K562 (cell line): Measurements from ENCODE around the gene SLC19A1.

ENCODE experiments used
- CREB1 ChIP-seq, 2 experiments: sonication (generic) in 1 of 2; formaldehyde crosslinking in 1 of 2; IDR thresholded peaks; 2 replicates each; pipeline versions ENCODE4 v1.6.1 to v1.8.0; 2012 to 2022; ENCODE audit warnings: inconsistent platforms in 1 of 2, mild to moderate bottlenecking in 1 of 2, missing genetic modification reagents in 1 of 2, moderate library complexity in 1 of 2
- CTCF ChIP-seq, 3 experiments: IDR thresholded peaks in 2 of 3; conservative IDR thresholded peaks in 1 of 3; 2 replicates each; pipeline ENCODE4 v1.5.1; 2011 to 2012; ENCODE audit warnings: low read length in 3 of 3, mild to moderate bottlenecking in 3 of 3, control low read depth in 2 of 3, improper control_type of control experiment in 1 of 3, inconsistent platforms in 1 of 3, low read depth in 1 of 3, mixed read lengths in 1 of 3, moderate library complexity in 1 of 3; ENCODE audit not compliant: insufficient read depth in 2 of 3
- FOXJ3 ChIP-seq: sonication (generic); formaldehyde crosslinking; IDR thresholded peaks from 2 replicates; pipeline ENCODE4 v1.4.0; 2020; ENCODE audit warnings: mild to moderate bottlenecking, missing genetic modification reagents
- MYNN ChIP-seq, 2 experiments: sonication (generic); formaldehyde crosslinking in 1 of 2; IDR thresholded peaks; 2 replicates each; pipeline versions ENCODE4 v1.5.0 to v1.6.1; 2016 to 2020; ENCODE audit warnings: antibody characterized with exemption in 1 of 2, missing genetic modification reagents in 1 of 2
- NEUROD1 ChIP-seq: fragments of 150-350 bp; IDR thresholded peaks from 2 replicates; pipeline ENCODE4 v1.6.1; 2014; ENCODE audit warnings: borderline replicate concordance, low read length, low read depth; ENCODE audit not compliant: partially characterized antibody
- YY1 ChIP-seq, 3 experiments: IDR thresholded peaks; 2 replicates each; pipeline ENCODE4 v1.6.1; 2011; ENCODE audit warnings: low read length in 2 of 3, mild to moderate bottlenecking in 2 of 3, moderate library complexity in 2 of 3, borderline replicate concordance in 1 of 3, control low read depth in 1 of 3, low read depth in 1 of 3; ENCODE audit not compliant: insufficient read depth in 3 of 3, insufficient replicate concordance in 2 of 3, control insufficient read depth in 1 of 3, insufficient read length in 1 of 3; ENCODE audit errors: extremely low read depth in 1 of 3
- TF ChIP-seq, protein P1 (sequence below): fragments of 200-800 bp; sonication (Bioruptor generic); IDR thresholded peaks from 2 replicates; pipeline ENCODE4 v1.6.1; 2016; ENCODE audit warnings: missing genetic modification characterization, missing compliant biosample characterization

GRCh38 chr21:45451091-45451740 is 91.0 kb downstream of the SLC19A1 start:
- TF ChIP-seq YY1 (IDR thresholded peaks at IDR 0.05; ENCODE audit: borderline replicate concordance in 1 of 3, control insufficient read depth in 1 of 3, extremely low read depth in 1 of 3, insufficient read depth in 3 of 3, insufficient read length in 1 of 3, insufficient replicate concordance in 2 of 3, low read depth in 1 of 3, low read length in 2 of 3): no peak
- TF ChIP-seq, protein P1, sequence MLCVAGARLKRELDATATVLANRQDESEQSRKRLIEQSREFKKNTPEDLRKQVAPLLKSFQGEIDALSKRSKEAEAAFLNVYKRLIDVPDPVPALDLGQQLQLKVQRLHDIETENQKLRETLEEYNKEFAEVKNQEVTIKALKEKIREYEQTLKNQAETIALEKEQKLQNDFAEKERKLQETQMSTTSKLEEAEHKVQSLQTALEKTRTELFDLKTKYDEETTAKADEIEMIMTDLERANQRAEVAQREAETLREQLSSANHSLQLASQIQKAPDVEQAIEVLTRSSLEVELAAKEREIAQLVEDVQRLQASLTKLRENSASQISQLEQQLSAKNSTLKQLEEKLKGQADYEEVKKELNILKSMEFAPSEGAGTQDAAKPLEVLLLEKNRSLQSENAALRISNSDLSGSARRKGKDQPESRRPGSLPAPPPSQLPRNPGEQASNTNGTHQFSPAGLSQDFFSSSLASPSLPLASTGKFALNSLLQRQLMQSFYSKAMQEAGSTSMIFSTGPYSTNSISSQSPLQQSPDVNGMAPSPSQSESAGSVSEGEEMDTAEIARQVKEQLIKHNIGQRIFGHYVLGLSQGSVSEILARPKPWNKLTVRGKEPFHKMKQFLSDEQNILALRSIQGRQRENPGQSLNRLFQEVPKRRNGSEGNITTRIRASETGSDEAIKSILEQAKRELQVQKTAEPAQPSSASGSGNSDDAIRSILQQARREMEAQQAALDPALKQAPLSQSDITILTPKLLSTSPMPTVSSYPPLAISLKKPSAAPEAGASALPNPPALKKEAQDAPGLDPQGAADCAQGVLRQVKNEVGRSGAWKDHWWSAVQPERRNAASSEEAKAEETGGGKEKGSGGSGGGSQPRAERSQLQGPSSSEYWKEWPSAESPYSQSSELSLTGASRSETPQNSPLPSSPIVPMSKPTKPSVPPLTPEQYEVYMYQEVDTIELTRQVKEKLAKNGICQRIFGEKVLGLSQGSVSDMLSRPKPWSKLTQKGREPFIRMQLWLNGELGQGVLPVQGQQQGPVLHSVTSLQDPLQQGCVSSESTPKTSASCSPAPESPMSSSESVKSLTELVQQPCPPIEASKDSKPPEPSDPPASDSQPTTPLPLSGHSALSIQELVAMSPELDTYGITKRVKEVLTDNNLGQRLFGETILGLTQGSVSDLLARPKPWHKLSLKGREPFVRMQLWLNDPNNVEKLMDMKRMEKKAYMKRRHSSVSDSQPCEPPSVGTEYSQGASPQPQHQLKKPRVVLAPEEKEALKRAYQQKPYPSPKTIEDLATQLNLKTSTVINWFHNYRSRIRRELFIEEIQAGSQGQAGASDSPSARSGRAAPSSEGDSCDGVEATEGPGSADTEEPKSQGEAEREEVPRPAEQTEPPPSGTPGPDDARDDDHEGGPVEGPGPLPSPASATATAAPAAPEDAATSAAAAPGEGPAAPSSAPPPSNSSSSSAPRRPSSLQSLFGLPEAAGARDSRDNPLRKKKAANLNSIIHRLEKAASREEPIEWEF (CRISPR knock-in tag): no peak
- TF ChIP-seq MYNN (IDR thresholded peaks at IDR 0.05): no peak
- no peak for TF ChIP-seq MYNN (CRISPR knock-in tag; IDR thresholded peaks at IDR 0.05)
- no peak for TF ChIP-seq CTCF (IDR thresholded peaks at IDR 0.05 in 2 of 3, conservative IDR thresholded peaks at IDR 0.05 in 1 of 3; ENCODE audit: insufficient read depth in 2 of 3, low read depth in 1 of 3, low read length in 3 of 3)
- no peak for TF ChIP-seq CREB1 (IDR thresholded peaks at IDR 0.05)
- no peak for TF ChIP-seq CREB1 (CRISPR knock-in tag; IDR thresholded peaks at IDR 0.05)
- no peak for TF ChIP-seq FOXJ3 (CRISPR knock-in tag)
- no peak for TF ChIP-seq NEUROD1
